Activated naive CD8-positive, alpha-beta T cell treated with anti-CD3 and anti-CD28 coated beads, Interleukin-2, amount 10 ng/mL, durations not matched to agents 7 days and 5 days (primary cell): ENCODE measurements around the gene YTHDC2. TPM values are rescaled to one million over a fixed set of nuclear protein-coding genes. Genes with fewer than 3 reads are reported as not detected.

ENCODE experiments used
- ATAC-seq: fragments of 150-1000 bp; cut with Tn5 transposase; one replicate; pipeline ENCODE4 v1.10.0; 2021; ENCODE audit warnings: low read depth, moderate library complexity
- POLR2A ChIA-PET: fragments of 350-600 bp; sonication (Branson Sonifier 250); formaldehyde crosslinking; loops from one replicate; lab custom pipeline; 2021; ENCODE audit warnings: antibody characterized with exemption; lab: Charles Lee
- DNase-seq: peaks from one replicate; pipeline ENCODE4 v3.0.0; 2021
- H3K27ac Mint-ChIP-seq: one replicate; pipeline ENCODE4 v1.8.0; 2022; ENCODE audit warnings: mild to moderate bottlenecking, mixed read lengths
- H3K27me3 Mint-ChIP-seq: one replicate; pipeline ENCODE4 v1.8.0; 2022; ENCODE audit warnings: mild to moderate bottlenecking, moderate library complexity, mixed read lengths
- H3K36me3 Mint-ChIP-seq: one replicate; pipeline ENCODE4 v1.8.0; 2021; ENCODE audit warnings: mild to moderate bottlenecking, mixed read lengths
- H3K4me1 Mint-ChIP-seq: one replicate; pipeline ENCODE4 v1.8.0; 2021; ENCODE audit warnings: mixed read lengths
- H3K4me3 Mint-ChIP-seq: one replicate; pipeline ENCODE4 v1.8.0; 2022; ENCODE audit warnings: mild to moderate bottlenecking, moderate library complexity, mixed read lengths
- H3K9me3 Mint-ChIP-seq: one replicate; pipeline ENCODE4 v1.8.0; 2021; ENCODE audit warnings: mixed read lengths
- total RNA-seq, 2 experiments: library from RNA; stranded (reverse); gene quantifications; one replicate each; pipeline ENCODE4 v1.2.3, GENCODE V29; 2021

The YTHDC2 gene
- total RNA-seq, 2 experiments from 2014 or later, result 37.7 to 37.9 TPM

DNA sequence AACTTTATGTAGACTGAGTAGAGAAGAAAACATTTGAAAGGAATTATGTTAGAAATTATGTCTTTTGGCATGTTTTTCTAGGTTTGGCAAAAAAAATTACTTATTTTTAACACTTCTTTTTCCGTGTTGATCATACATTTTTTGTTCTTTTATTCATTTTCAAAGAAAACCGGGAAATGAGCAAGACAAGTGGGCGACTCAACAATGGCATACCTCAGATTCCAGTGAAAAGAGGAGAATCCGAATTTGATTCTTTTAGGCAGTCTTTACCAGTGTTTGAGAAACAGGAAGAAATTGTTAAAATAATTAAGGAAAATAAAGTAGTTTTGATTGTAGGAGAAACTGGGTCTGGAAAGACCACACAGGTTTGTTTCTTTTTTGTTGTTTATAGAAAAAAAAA is 12.9 kb downstream of the YTHDC2 start:
- peaks cover 34% of the 10 kb centered on the region for H3K36me3 Mint-ChIP-seq
- H3K27ac Mint-ChIP-seq, result no peak overlapping the region
- H3K4me1 Mint-ChIP-seq, result peaks cover 18% of the 10 kb centered on the region
- no peak overlapping the region for H3K4me3 Mint-ChIP-seq
- peaks cover 6% of the 10 kb centered on the region for H3K9me3 Mint-ChIP-seq
- DNase-seq (no peak), ATAC-seq (no peak)
- POLR2A ChIA-PET, result no interaction called here
- H3K27me3 Mint-ChIP-seq, result no peaks in the 10 kb centered on the region

DNA sequence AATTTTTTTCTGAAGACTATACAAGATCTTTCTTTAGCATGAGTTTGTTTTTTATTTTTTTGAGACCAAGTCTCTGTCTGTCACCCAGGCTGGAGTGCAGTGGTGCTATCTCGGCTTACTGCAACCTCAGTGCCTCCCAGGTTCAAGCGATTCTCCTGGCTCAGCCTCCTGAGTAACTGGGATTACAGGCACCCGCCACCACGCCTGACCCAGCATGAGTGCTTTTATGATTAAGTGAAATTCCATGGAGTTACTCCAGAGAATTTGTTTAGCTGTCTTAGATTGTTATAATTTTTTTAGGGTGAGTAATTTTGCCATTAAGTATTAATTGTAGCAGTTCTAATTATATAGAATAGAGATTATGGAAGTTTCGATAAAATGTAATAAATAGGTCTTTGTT is 14.3 kb downstream of the YTHDC2 start:
- H3K36me3 Mint-ChIP-seq, result peaks cover 44% of the 10 kb centered on the region
- H3K27me3 Mint-ChIP-seq, result no peaks in the 10 kb centered on the region
- ATAC-seq (no peak), DNase-seq (no peak)
- H3K4me1 Mint-ChIP-seq, result peaks cover 16% of the 10 kb centered on the region
- H3K4me3 Mint-ChIP-seq, result no peak overlapping the region
- POLR2A ChIA-PET, result no interaction called here
- peaks cover 7% of the 10 kb centered on the region for H3K9me3 Mint-ChIP-seq
- no peak overlapping the region for H3K27ac Mint-ChIP-seq

DNA sequence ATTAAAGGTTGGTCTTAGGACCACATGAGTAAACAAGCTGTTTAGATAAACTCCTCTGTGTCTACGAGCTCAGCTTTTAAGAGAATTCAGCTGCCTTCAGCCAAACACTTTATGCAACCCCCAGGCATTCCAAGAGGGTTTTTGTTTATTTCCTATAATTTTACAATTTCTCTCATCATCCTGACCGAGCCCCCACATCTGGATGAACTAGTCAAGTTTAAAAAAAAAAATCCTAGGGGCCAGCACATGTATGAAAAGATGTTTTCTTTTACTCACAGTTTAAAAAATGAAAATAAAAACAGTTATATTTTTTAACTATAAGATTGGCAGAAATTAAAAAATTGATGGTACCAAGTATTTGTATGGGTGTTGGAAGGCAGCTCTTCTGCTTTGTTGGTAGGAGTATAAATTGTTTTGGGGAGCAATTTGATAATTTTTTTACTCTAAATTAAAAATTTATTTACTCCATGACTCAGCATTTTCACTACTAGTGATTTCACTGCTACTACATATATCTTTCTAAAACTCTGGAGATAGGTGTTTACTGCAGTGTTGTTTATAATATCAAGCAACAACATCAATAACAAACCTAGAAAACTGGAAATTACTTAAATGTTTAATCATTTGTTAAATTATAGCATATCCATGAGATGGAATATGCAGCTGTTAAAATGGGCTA is 18.1 kb downstream of the YTHDC2 start:
- Mint-ChIP-seq H3K36me3 (peaks cover 59% of the 10 kb centered on the region), H3K9me3 (peaks cover 10% of the 10 kb centered on the region), H3K27me3 (no peaks in the 10 kb centered on the region), H3K4me1 (no peaks in the 10 kb centered on the region), H3K27ac (no peak overlapping the region), H3K4me3 (no peak overlapping the region)
- POLR2A ChIA-PET, result no interaction called here
- no peak for DNase-seq
- no peak for ATAC-seq

DNA sequence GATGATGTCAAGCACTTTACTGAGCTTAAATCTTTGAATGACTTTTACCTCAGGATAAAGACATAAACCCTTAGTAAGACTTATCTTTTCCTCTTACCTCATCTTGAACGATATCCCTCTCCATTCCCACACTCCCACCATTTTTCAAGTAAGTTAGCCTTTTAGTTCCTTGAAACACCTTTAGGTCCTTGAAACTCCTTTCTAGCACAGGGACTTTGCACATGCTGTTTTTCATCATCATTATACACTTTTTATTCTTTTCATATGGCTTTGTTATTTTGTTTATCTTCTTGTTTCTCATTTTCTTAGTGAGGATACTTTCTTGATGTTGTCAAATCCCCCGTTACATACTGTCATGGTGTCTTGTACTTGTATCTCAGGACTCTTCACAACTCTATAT is 24.8 kb downstream of the YTHDC2 start:
- no peak overlapping the region for H3K27ac Mint-ChIP-seq
- H3K36me3 Mint-ChIP-seq, result peaks cover 39% of the 10 kb centered on the region

DNA sequence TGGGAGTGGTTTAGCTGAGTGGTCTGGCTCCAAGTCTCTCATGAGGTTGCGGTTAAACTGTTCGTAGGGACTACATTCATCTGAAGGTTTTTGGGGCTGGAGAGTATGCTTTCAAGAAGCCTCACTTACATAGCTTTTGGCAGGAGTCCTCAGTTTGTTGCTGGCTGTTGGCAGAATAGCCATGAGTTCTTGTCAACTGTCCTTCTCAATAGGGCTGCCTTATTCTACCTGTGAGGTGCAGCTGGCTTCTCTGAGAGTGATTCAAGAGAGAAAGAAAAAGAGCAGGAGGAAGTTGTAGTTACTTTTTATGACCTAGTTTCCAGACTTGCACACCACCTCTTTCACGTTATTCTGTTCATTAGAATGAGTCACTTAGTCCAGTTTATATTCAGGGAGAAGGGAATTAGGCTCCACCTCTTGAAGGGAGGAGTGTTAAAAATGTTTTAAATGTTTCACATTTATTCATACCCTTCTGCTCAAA is 33.2 kb downstream of the YTHDC2 start:
- POLR2A ChIA-PET, result no interaction called here
- Mint-ChIP-seq H3K4me1 (peaks cover 7% of the 10 kb centered on the region), H3K27ac (no peak overlapping the region), H3K27me3 (no peaks in the 10 kb centered on the region), H3K4me3 (no peak overlapping the region), H3K36me3 (peaks cover 41% of the 10 kb centered on the region), H3K9me3 (no peaks in the 10 kb centered on the region)
- DNase-seq (no peak), ATAC-seq (no peak)

More for the DNA sequence above, 24.8 kb downstream of the YTHDC2 start:
- H3K4me1 Mint-ChIP-seq, result peaks cover 2% of the 10 kb centered on the region
- no peaks in the 10 kb centered on the region for H3K9me3 Mint-ChIP-seq
- no peaks in the 10 kb centered on the region for H3K27me3 Mint-ChIP-seq
- DNase-seq (no peak), ATAC-seq (no peak)
- POLR2A ChIA-PET, result no interaction called here
- no peak overlapping the region for H3K4me3 Mint-ChIP-seq

DNA sequence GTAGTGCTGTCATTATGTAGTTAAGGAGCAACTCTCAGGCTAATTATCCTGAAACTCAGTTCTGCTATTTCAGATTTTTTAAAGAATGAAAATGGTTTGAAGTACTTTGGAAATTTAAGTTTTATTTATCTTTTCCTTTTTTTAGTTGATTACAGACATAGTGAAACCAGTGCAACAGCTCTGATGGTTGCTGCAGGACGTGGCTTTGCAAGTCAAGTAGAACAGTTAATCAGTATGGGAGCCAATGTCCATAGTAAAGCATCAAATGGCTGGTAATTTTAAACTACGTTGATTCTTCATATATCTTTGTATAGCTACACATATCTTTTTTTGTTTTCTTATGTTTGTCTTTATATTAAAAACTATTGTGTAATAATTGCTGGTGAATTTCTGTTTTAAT is 34.9 kb downstream of the YTHDC2 start:
- H3K27ac Mint-ChIP-seq, result no peak overlapping the region
- peaks cover 7% of the 10 kb centered on the region for H3K4me1 Mint-ChIP-seq
- POLR2A ChIA-PET, result no interaction called here
- no peaks in the 10 kb centered on the region for H3K9me3 Mint-ChIP-seq
- peaks cover 47% of the 10 kb centered on the region for H3K36me3 Mint-ChIP-seq
- DNase-seq (no peak), ATAC-seq (no peak)
- no peaks in the 10 kb centered on the region for H3K27me3 Mint-ChIP-seq
- no peak overlapping the region for H3K4me3 Mint-ChIP-seq

DNA sequence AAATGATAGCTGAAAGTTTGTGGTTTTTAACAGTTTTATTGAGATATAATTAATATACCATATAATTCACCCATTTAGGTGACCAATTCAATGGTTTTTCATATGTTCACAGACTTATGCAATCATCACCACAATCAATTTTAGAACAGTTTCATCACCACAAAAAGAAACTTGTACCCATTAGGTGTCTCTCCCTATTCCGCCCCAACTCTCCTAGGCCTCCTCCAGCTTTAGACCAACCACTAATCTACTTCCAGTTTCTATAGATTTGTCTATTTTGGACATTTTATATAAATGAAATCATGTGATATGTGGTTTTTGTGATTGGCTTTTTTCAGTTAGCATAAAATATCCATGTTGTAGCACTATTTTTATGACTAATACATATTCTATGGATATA is 38.6 kb downstream of the YTHDC2 start:
- no peak for DNase-seq
- Mint-ChIP-seq H3K36me3 (peaks cover 30% of the 10 kb centered on the region), H3K9me3 (no peaks in the 10 kb centered on the region), H3K4me3 (no peak overlapping the region), H3K27ac (no peak overlapping the region), H3K4me1 (peaks cover 1% of the 10 kb centered on the region), H3K27me3 (no peaks in the 10 kb centered on the region)
- ATAC-seq, result no peak
- POLR2A ChIA-PET, result no interaction called here

DNA sequence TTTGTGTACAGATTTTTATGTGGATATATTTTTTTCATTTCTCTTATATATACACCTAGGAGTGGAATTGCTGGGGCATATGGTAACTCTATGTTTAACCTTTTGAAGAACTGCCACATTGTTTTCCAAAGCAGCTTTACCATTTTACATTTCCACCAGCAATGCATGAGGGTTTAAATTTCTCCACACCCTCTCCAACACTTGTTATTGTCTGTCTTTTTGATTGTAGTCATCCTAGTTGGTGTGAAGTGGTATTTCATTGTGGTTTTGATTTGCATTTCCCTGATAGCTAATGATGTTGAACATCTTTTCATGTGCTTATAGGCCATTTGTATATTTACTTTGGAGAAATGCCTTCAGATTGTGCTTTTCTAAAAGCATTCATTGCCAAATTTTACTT is 39.1 kb downstream of the YTHDC2 start:
- POLR2A ChIA-PET, result no interaction called here
- Mint-ChIP-seq H3K9me3 (no peaks in the 10 kb centered on the region), H3K27me3 (no peaks in the 10 kb centered on the region), H3K4me1 (peaks cover 1% of the 10 kb centered on the region), H3K27ac (no peak overlapping the region), H3K36me3 (peaks cover 27% of the 10 kb centered on the region), H3K4me3 (no peak overlapping the region)
- DNase-seq (no peak), ATAC-seq (no peak)

DNA sequence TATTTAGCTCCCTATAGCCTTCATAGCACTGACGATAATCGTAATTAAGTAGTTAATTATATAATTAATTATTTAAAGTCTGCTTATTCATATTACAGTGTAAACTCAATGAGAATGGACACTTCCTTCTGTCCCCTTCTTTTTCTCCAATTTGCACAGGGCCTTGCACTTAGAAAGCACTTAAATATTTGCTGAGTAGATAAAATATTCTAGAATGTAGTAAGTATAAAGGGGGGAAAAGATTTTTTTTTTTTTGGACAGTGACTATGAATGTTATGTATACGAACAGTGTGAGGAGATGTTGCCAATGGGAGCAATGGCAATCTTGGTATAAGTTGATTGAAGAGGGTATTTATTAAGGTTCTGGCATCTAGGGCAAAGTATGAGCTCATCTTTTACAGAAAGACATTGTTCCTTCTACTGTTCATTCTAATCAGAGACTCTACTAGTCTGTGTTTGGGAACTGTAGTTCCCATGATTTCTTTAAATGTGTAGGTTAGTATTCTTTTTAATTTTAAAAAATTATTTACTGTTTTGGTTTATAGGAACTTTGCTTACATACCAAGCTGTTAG is 49.4 kb downstream of the YTHDC2 start:
- peaks cover 32% of the 10 kb centered on the region for H3K36me3 Mint-ChIP-seq
- POLR2A ChIA-PET, result no interaction called here

DNA sequence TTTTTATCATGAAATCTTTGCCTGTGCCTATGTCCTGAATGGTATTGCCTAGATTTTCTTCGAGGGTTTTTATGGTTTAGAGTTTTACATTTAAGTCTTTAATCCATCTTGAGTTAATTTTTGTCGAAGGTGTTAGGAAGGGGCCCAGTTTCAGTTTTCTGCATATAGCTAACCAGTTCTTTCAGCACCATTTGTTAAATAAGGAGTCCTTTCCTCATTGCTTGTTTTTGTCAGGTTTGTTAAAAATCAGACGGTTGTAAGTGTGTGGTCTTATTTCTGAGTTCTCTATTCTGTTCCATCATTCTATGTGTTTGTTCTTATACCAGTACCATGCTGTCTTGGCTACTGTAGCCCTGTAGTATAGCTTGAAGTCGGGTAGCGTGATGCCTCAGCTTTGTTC is 55.9 kb downstream of the YTHDC2 start:
- peaks cover 72% of the 10 kb centered on the region for H3K36me3 Mint-ChIP-seq
- ATAC-seq (no peak), DNase-seq (no peak)
- H3K27ac Mint-ChIP-seq, result no peak overlapping the region
- POLR2A ChIA-PET, result no interaction called here
- peaks cover 3% of the 10 kb centered on the region for H3K4me1 Mint-ChIP-seq
- no peak overlapping the region for H3K4me3 Mint-ChIP-seq
- no peaks in the 10 kb centered on the region for H3K27me3 Mint-ChIP-seq
- peaks cover 16% of the 10 kb centered on the region for H3K9me3 Mint-ChIP-seq

More for the DNA sequence above, 49.4 kb downstream of the YTHDC2 start:
- Mint-ChIP-seq H3K4me3 (no peak overlapping the region), H3K9me3 (no peaks in the 10 kb centered on the region), H3K27ac (no peak overlapping the region), H3K27me3 (no peaks in the 10 kb centered on the region), H3K4me1 (no peaks in the 10 kb centered on the region)
- DNase-seq (no peak), ATAC-seq (no peak)

DNA sequence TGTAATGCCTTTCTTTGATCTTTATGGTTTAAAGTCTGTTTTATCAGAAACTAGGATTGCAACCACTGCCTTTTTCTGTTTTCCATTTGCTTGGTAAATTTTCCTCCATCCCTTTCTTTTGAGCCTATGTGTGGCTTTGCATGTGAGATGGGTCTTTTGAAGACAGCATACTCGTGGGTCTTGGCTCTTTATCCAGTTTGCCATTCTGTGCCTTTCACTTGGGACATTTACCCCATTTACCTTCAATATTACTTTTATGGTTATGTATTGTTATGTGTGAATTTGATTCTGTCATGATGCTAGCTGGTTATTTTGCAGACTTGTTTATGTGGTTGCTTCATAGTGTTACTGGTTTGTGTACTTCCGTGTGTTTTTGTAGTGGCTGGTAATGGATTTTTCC is 59.2 kb downstream of the YTHDC2 start:
- Mint-ChIP-seq H3K4me1 (peaks cover 9% of the 10 kb centered on the region), H3K36me3 (peaks cover 71% of the 10 kb centered on the region), H3K4me3 (no peak overlapping the region), H3K9me3 (peaks cover 16% of the 10 kb centered on the region), H3K27ac (no peak overlapping the region), H3K27me3 (no peaks in the 10 kb centered on the region)
- no peak for DNase-seq
- POLR2A ChIA-PET, result no interaction called here
- no peak for ATAC-seq

DNA sequence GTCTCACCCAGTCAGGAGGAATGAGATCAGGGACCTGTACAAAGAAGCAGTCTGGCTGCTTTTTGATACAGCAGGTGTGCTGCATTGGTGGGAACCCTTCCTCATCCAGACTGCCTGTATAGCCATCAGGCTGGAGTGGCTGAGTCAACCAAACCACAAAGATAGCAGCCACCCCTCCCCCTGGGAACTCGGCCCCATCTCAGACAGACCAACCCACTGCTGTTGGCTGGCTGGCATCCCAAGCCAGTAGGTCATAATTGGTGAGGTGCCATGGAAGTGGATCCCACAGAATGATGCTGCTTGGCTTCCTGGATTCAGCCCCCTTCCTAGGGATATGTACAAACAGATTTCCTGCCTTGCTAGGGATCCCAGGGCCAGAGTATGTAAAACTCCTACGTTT is 60.9 kb downstream of the YTHDC2 start:
- H3K36me3 Mint-ChIP-seq, result peaks cover 60% of the 10 kb centered on the region
- DNase-seq (no peak), ATAC-seq (no peak)
- H3K27ac Mint-ChIP-seq, result no peak overlapping the region
- no peaks in the 10 kb centered on the region for H3K27me3 Mint-ChIP-seq
- H3K9me3 Mint-ChIP-seq, result peaks cover 16% of the 10 kb centered on the region
- H3K4me1 Mint-ChIP-seq, result peaks cover 10% of the 10 kb centered on the region
- H3K4me3 Mint-ChIP-seq, result no peak overlapping the region
- POLR2A ChIA-PET, result no interaction called here

DNA sequence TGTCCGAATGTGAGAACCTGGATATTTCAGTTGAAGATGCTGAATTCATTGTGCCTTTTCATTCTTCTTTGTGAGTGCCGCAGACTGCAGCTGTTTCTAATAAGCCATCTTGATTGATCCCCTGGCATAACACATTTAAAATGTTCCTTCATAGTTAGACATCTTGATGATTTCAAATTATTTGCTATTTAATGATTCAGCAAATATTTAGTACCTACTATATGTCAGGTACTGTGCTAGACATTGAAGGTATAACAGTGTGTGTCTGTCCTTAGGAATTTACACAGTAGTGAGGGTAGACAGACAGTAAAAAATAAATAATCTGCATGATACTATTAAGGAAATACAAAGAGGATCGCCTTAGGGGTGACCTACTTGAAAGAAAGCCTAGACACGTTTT is 61.6 kb downstream of the YTHDC2 start:
- Mint-ChIP-seq H3K4me3 (no peak overlapping the region), H3K36me3 (peaks cover 58% of the 10 kb centered on the region), H3K27me3 (no peaks in the 10 kb centered on the region), H3K9me3 (peaks cover 16% of the 10 kb centered on the region), H3K27ac (no peak overlapping the region), H3K4me1 (peaks cover 10% of the 10 kb centered on the region)
- ATAC-seq (no peak), DNase-seq (no peak)
- POLR2A ChIA-PET, result no interaction called here

DNA sequence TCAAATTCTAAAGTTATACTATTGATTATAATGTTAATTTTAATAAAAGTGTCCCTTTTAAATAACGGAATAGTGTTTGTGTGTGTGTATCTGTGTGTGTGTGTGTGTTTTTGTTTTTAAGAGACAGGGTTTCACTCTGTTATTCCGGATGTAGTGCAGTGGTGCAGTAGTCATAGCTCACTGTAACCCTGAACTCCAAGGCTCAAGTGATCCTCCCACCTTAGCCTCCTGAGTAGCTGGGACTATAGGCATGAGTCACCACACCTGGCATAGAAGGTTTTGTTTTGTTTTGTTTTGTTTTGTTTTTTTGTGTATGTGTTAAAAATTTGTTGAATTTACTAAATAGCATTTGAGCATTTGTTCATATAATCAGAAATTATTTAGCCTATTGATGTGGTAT is 64.6 kb downstream of the YTHDC2 start:
- POLR2A ChIA-PET, result no interaction called here
- Mint-ChIP-seq H3K36me3 (peaks cover 37% of the 10 kb centered on the region), H3K4me1 (peaks cover 9% of the 10 kb centered on the region), H3K27ac (no peak overlapping the region), H3K27me3 (no peaks in the 10 kb centered on the region), H3K9me3 (peaks cover 5% of the 10 kb centered on the region), H3K4me3 (no peak overlapping the region)
- ATAC-seq (no peak), DNase-seq (no peak)
